Hepatocyte (in vitro differentiated cells): ENCODE measurements around the gene FBN1. TPM values are rescaled to one million over a fixed set of nuclear protein-coding genes. Genes with fewer than 3 reads are reported as not detected.

Experiments used
- DNase-seq: peaks from one replicate; pipeline ENCODE4 v3.0.0-alpha.2; 2016; ENCODE audit warnings: low spot score
- H2AFZ ChIP-seq: fragments of 200-600 bp; sonication (generic); 2 replicates; pipeline ENCODE4 v1.6.0; 2016; ENCODE audit warnings: antibody characterized with exemption, mild to moderate bottlenecking
- H3K27ac ChIP-seq: fragments of 200-600 bp; sonication (generic); 2 replicates; pipeline ENCODE4 v1.5.1; 2016; ENCODE audit warnings: mild to moderate bottlenecking
- H3K27me3 ChIP-seq: fragments of 200-600 bp; sonication (generic); 2 replicates; pipeline ENCODE4 v1.6.1; 2016
- H3K36me3 ChIP-seq: fragments of 200-600 bp; sonication (generic); replicated peaks from 2 replicates; pipeline ENCODE4 v1.5.1; 2016; ENCODE audit warnings: low read depth; ENCODE audit not compliant: insufficient read depth
- H3K4me1 ChIP-seq: fragments of 200-600 bp; sonication (generic); 2 replicates; pipeline ENCODE4 v1.5.1; 2016; ENCODE audit warnings: mild to moderate bottlenecking, moderate library complexity; ENCODE audit not compliant: insufficient read depth
- H3K4me2 ChIP-seq: fragments of 200-600 bp; sonication (generic); 2 replicates; pipeline ENCODE4 v1.6.0; 2016
- H3K4me3 ChIP-seq: fragments of 200-600 bp; sonication (generic); 2 replicates; pipeline ENCODE4 v1.5.1; 2016; ENCODE audit warnings: mild to moderate bottlenecking
- H3K79me2 ChIP-seq: fragments of 200-600 bp; sonication (generic); 2 replicates; pipeline ENCODE4 v1.6.0; 2017; ENCODE audit warnings: mild to moderate bottlenecking
- H3K9me2 ChIP-seq: fragments of 200-600 bp; sonication (generic); replicated peaks from 2 replicates; pipeline ENCODE4 v1.6.0; 2017; ENCODE audit warnings: mild to moderate bottlenecking; ENCODE audit not compliant: insufficient read depth
- H3K9me3 ChIP-seq: fragments of 200-600 bp; sonication (generic); 2 replicates; pipeline ENCODE4 v1.5.1; 2016; ENCODE audit warnings: low read depth, mild to moderate bottlenecking
- H4K20me1 ChIP-seq: fragments of 200-600 bp; sonication (generic); 2 replicates; pipeline ENCODE4 v1.6.0; 2016; ENCODE audit warnings: mild to moderate bottlenecking; ENCODE audit not compliant: insufficient read depth, poor library complexity, severe bottlenecking
- CTCF ChIP-seq: fragments of 200-600 bp; sonication (generic); IDR thresholded peaks from 2 replicates; pipeline ENCODE4 v1.5.1; 2016; ENCODE audit warnings: antibody characterized with exemption, mild to moderate bottlenecking; ENCODE audit not compliant: poor library complexity
- EZH2 ChIP-seq: fragments of 200-600 bp; sonication (generic); IDR thresholded peaks from 2 replicates; pipeline ENCODE4 v1.6.1; 2016; ENCODE audit warnings: antibody characterized with exemption, mild to moderate bottlenecking, borderline replicate concordance
- EZH2phosphoT487 ChIP-seq: fragments of 200-600 bp; sonication (generic); IDR thresholded peaks from one replicate; pipeline ENCODE4 v1.6.1; 2018; ENCODE audit warnings: antibody characterized with exemption, mild to moderate bottlenecking, low read depth, moderate library complexity; ENCODE audit not compliant: unreplicated experiment, severe bottlenecking
- WGBS: methylation state at CpG from one replicate; pipeline ENCODE4 v1.1.6; 2016; ENCODE audit warnings: low lambda C conversion rate; ENCODE audit errors: missing lambda C conversion rate; 5-methylcytosine and 5-hydroxymethylcytosine counted together
- polyA plus RNA-seq: library from polyadenylated mRNA; unstranded; fragments of >200 nt; fragmentation: Nextera tagmentation; extraction: Ambion mirVana; gene quantifications from 2 replicates; pipeline ENCODE4 v1.2.1, GENCODE V29; 2016
- total RNA-seq: library from RNA; depleted of rRNA; stranded (reverse); fragments of >200 nt; gene quantifications from 2 replicates; pipeline ENCODE4 v1.2.3, GENCODE V29; 2014

FBN1 gene
- total and polyA plus RNA-seq, 2 experiments from 2014 or later: 76.6 to 199 TPM

DNA sequence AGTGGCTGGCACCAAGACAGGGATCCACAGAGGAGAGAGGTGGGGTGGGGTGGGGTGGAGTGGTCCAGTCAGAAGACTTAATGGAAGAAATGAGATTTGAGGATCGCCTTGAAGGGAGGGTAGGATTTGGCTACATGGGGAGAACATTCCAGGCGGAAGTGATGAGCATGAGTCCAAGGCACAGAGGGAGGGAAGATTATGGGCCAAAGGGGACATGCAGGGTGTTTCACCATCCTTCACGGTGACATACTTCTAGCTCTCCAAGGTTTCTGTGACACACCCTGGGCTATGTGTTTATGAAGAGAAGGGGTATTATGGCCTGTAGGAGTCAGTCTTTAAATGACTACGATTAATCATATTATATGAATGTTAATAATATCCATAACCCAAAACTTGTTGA, 7.7 kb upstream of the FBN1 start:
- 97% methylated on average over 4 of the region's 4 CpGs for WGBS
- H3K4me1 ChIP-seq: no peaks in the 10 kb centered on the region

GRCh38 chr15:48652510-48653076, 7.1 kb upstream of the FBN1 start:
- no peak for TF ChIP-seq EZH2phosphoT487
- no peak for TF ChIP-seq CTCF
- no peak for TF ChIP-seq EZH2
- Histone ChIP-seq H3K27ac (no peak overlapping the region), H3K4me1 (no peaks in the 10 kb centered on the region), H4K20me1 (no peaks in the 10 kb centered on the region), H3K9me2 (no peaks in the 10 kb centered on the region), H3K4me2 (no peak overlapping the region), H3K4me3 (no peak overlapping the region), H3K9me3 (no peaks in the 10 kb centered on the region), H3K36me3 (no peaks in the 10 kb centered on the region), H3K79me2 (no peaks in the 10 kb centered on the region), H2AFZ (no peak overlapping the region), H3K27me3 (no peaks in the 10 kb centered on the region)
- WGBS: 76% methylated on average over 6 of the region's 6 CpGs
- DNase-seq: no peak

More for the DNA sequence above, 7.7 kb upstream of the FBN1 start:
- TF ChIP-seq CTCF (no peak), EZH2phosphoT487 (no peak), EZH2 (no peak)
- DNase-seq: no peak
- no peaks in the 10 kb centered on the region for H4K20me1 ChIP-seq
- no peaks in the 10 kb centered on the region for H3K27me3 ChIP-seq
- H3K4me3 ChIP-seq: no peak overlapping the region
- H2AFZ ChIP-seq: no peak overlapping the region
- no peak overlapping the region for H3K4me2 ChIP-seq
- no peaks in the 10 kb centered on the region for H3K36me3 ChIP-seq
- no peaks in the 10 kb centered on the region for H3K79me2 ChIP-seq
- H3K9me2 ChIP-seq: no peaks in the 10 kb centered on the region
- no peak overlapping the region for H3K27ac ChIP-seq
- no peaks in the 10 kb centered on the region for H3K9me3 ChIP-seq

- no peak overlapping the region for H2AFZ ChIP-seq
- 92% methylated on average over 2 of the region's 2 CpGs for WGBS
- TF ChIP-seq EZH2phosphoT487 (no peak), CTCF (no peak), EZH2 (no peak)
Observed at GRCh38 chr15:48650931-48651330, 5.4 kb upstream of the FBN1 start.

More at GRCh38 chr15:48650931-48651330, 5.4 kb upstream of the FBN1 start:
- H3K4me1 ChIP-seq: no peaks in the 10 kb centered on the region
- no peaks in the 10 kb centered on the region for H3K36me3 ChIP-seq
- H4K20me1 ChIP-seq: no peaks in the 10 kb centered on the region
- no peak overlapping the region for H3K4me3 ChIP-seq
- no peak overlapping the region for H3K27ac ChIP-seq
- H3K9me2 ChIP-seq: no peaks in the 10 kb centered on the region
- no peaks in the 10 kb centered on the region for H3K79me2 ChIP-seq
- no peak for DNase-seq
- no peaks in the 10 kb centered on the region for H3K9me3 ChIP-seq
- no peak overlapping the region for H3K4me2 ChIP-seq
- H3K27me3 ChIP-seq: peaks cover 13% of the 10 kb centered on the region
